Esophagus mucosa (tissue), 1 donor: Measurements from ENCODE around the gene NCAN. TPM values are rescaled to one million over a fixed set of nuclear protein-coding genes. Genes with fewer than 3 reads are reported as not detected.
"Not testable (repeated sequence)": the region's sequence is repeated elsewhere in the genome, so short reads cannot be mapped to it uniquely, and the experiment has no call there.

Experiments
- ATAC-seq: fragments of 200-7000 bp; cut with Tn5 transposase; one replicate; pipeline ENCODE4 v1.9.1; 2020
- total RNA-seq: library from RNA; stranded (reverse); gene quantifications from one replicate; pipeline ENCODE4 v1.2.4, GENCODE V29; 2023
- donor health status: DM: yes; HTN: yes; CAD: no.

NCAN gene
- total RNA-seq = not detected

DNA sequence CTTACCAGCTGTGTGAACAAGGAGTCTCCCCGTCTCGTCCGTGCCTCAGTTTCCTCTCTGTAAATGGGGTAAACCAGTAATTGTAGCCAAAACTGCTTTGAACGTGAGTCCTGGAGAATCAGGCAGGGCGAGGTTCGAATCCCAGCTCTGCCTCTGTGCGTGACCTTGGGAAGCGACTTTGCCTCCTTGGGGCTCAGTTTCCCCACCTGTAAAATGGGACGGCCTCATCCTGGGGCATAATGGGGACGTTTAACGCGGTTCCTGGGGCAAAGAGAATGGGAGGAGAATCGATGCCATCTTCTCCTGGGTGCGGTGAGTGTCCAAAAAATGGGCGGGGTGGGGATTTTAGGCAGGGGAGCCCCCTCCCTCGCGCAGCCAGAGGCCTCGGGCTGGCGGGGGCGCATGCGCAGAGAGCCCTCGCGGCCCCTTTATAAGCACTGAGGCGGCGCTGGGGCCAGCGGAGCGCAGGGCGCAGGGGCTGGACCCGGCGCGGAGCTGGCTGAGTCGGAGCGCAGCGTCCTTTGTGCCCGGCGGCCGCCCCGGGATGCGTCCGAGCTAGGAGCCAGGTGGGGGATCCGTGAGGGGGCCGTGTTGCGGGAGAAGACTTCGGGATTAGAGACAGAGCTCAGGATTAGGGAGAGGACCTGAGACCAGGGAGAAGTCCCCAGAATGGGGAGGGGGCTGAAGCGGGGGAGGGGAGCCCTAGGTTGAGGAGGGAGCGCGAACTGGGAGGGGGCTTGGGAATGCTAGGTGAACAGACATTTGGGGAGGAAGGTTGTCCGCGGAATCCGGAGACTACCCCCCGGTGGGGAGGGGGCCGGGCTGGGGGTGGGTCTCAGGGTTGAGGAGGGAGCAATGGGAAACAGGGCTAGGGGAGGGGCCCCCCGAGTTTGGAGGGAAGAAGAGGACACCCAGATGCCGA is at the start of gene NCAN:
NCAN (plus strand) TSS at position 460 of the 922 bp plus-strand sequence. CDS start 4,996 bp downstream, outside the sequence.
- ATAC-seq = no peak

DNA sequence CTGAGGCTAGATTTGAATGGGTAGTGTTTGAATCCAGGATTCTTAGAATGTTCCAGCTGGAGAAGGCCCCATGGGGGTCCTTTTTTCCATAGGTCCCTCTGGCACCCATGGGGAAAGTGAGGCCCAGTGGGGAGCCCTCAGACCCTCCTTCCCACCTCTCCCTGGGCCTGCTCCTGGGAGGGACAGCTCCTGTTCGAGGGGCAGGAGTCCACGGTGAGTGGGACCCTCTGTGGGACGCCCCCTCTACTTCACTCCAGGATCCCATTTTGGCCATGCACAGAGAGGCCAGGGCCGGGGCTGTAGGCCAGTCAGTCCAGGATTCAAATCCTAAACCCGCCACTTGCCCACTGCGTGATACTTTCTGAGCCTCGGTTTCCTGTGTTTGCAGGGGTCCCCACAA is 49.3 kb upstream of the NCAN start:
- no peak for ATAC-seq

DNA sequence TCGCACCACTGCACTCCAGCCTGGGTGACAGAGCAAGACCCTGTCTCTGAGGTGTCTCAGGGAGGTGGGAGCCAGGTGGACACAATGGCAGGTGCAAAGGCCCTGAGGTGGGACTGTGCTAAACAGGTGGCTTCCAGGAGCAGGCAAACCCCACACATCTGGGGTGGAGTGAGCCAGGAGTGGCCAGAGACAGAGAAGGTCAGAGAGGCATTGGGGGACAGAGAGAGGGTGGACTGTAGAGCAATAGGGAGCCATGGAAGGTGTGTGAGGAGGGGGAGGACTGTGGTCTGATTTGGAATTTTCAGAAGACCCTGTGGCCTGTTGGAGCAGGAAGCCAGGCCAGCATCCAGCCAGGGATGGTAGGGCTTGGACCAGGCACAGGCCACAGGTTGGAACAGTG is 46.4 kb upstream of the NCAN start:
- ATAC-seq = no peak

DNA sequence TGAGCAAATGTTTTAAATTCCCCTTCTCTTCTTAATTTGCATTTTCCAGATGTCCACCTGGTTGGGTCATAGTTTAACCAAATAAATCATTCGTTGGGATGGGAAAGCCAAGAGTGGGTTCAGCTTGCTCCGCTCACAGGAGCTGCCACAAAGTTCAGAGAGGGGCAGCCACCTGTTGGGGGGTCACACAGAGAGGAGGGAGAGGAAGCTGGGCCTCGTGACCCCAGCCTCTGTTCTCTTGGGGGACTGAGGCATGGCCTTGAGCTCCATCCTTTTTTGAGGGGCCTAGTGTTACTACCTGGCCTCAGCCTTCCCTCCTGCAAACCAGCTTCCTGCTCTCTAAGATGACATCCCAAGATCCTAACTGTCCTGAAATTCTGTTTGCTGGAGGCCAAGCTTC is 44.1 kb upstream of the NCAN start:
- no peak for ATAC-seq

DNA sequence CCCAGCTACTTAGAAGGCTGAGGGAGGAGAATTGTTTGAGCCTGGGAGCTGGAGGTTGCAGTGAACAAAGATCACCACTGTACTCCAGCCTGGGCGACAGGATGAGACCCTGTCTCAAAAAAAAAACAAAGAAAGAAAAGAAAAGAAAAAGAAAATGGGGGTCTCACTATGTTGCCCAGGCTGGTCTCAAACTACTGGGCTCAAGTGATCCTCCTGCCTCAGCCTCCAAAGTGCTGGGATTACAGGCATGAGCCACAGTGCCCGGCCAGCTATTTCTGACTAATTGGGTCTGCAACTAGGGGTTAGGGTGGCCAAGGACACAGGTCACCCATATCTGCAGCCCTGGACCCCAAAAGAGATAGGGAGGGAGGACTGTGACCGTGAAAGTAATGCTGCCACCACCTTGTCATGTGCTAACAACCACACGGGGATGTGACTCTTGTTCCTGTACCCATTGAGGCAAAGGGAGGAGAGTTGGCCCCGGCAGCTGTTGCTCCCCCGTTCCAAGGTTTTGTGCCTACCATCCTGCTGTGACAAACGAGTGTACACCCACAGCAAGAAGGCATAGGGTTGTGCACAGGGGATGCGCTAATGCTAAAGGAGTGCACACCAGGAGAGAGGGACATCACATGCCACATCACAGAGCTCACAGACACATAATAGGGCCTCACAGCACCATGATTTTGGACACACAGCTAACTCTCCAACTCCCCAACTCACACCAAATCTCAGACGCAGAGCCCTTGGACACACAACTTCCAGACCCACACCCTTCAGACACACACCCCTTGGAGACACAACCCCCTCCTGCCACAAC is 42.3 kb upstream of the NCAN start:
- no peak for ATAC-seq

DNA sequence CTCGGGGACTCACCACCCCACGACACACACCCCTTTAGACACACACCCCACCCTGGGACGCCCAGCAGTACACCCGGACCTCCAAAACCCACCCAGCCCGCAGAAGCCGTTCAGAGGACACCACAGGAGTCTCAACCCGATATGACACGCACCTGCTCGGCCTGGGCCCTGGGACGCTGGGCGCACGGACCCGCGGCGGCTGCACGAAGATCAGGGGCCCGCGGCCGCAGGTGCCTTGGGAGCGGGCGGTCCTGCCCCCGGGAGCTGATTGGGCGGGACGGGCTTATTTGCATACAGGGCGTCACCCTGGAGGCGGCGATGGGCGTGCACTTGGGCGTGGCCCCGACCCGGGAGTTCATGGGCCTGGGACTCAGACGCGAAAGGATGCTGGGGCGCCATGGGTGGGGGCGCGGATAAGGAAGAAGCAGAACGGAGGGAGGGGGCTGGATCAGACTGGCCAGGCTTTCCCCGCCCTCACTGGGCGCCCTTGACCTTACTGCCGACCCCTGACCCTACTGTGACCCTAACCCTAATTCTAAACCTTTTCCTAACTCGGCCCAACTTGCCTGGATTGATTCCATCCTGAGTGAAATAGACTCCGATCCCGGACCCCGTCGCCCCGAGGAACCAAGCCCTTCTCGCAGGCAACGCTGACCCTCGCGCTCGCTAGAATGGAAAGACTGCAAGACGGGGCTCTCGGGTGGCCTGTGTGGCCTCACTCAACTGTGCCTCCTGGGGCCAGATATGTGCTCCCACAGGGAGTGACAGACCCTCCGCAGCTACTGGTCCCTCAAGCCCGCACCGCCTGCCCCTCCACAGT is 41.5 kb upstream of the NCAN start, which contains the start of gene MEF2B:
MEF2B (minus strand) TSS at position 211 of the 820 bp plus-strand sequence. CDS start 19,528 bp downstream, outside the sequence.
- peak; percentile 92 for ATAC-seq

DNA sequence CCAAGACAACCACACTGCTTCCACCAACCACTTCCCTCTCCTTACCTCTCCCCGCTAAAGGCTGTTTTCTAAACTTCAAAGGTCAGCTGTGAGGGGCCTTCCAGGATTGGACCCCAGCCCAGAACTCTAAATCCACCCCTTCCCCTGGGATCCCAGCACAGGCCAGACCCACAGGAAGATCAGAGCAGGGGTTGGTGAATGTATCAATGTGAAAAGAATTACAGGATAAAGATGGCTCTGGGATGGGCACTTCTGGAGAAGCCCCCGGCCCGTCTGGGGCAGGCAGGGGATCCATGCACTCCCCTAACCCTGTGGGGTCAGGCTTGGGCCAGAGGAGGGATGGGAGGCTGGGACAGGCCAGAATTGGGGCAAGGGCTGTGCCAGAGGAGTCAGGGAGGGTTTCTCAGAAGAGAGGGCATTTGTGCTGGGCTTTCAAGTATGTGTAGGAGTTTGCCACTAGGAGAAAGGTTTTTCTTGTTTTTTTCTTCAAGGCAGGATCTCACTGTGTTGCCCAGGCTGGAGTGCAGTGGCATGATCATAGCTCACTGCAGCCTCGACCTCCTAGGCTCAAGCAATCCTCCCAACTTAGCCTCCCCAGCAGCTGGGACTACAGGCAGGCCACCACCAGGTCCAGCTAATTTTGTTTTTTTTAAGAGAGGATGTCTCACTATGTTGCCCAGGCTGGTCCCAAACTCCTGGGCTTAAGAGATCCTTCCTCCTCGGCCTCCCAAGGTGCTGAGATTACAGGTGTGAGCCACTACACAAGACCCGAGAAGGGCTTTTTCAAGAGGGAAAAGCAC is 40.7 kb upstream of the NCAN start:
- no peak for ATAC-seq

DNA sequence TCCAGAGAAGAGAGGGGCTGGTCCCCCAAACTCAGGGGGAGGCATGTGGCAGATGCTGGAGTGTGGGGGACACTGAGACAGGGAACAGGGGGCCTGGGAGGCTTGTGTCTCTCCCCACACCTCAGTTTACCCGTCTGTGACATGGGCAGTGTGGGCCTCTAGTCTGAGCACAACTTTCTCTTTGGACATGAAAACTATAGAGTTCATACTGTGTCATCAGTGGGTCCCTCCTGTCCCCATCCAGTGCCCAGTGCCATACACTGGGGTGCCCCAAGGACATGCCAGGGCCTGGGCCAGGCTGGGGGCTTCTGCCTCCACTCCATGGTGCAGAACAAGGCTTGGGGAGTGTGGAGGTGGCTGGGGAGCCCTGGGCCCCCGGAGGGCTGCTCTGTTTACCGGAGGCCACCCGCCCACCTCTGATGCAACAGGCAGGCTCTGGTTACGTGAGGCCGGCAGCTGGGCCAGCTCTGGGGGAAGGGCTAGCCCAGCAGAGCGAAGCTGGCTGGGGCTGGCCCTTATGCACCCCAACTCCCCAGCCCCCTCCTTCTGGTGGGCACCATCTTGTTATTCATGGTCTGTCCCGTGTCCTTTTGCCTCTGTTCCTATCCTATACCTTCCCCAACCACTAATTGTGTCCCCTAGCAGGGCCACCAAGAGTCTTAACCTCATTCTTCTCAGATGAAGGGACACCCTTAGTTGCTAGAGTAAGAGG is 39.8 kb upstream of the NCAN start:
- ATAC-seq = peak; percentile 5

DNA sequence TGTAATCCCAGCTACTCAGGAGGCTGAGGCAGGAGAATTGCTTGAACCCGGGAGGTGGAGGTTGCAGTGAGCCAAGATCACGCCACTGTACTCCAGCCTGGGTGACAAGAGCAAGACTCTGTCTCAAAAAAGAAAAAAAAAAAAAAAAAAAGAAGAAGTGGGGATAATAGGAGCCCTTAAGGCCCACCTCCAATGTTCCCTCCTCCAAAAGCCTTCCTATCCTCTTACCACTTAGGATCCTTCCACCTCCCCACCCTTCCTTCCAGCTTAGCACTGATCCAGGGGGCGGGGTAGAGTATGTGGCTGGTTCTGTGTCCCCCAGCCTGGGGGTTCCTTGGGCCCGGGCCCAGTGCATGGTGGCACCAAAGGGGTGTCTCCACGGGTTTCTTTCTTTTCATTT is 38.5 kb upstream of the NCAN start:
- not testable (repeated sequence) for ATAC-seq

DNA sequence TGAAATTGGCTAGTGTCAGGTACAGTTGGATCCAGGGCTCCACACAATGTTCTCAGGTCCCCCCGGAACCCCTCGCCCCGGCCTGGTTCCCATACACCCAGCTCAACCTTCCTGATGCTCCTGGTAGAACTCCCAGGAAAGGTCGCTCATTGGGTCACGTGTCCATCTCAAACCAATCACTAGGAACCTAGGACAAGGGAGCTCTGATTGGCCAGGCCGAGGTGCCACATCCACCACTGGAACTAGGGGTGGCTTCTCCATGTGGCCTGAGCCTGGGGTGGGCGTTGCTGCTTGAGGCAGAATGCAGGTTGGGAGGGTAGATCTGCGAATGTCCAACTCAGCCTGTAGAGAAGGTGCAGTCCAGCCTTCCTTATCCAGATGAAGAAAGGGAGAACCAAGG is 34.8 kb upstream of the NCAN start:
- no peak for ATAC-seq

DNA sequence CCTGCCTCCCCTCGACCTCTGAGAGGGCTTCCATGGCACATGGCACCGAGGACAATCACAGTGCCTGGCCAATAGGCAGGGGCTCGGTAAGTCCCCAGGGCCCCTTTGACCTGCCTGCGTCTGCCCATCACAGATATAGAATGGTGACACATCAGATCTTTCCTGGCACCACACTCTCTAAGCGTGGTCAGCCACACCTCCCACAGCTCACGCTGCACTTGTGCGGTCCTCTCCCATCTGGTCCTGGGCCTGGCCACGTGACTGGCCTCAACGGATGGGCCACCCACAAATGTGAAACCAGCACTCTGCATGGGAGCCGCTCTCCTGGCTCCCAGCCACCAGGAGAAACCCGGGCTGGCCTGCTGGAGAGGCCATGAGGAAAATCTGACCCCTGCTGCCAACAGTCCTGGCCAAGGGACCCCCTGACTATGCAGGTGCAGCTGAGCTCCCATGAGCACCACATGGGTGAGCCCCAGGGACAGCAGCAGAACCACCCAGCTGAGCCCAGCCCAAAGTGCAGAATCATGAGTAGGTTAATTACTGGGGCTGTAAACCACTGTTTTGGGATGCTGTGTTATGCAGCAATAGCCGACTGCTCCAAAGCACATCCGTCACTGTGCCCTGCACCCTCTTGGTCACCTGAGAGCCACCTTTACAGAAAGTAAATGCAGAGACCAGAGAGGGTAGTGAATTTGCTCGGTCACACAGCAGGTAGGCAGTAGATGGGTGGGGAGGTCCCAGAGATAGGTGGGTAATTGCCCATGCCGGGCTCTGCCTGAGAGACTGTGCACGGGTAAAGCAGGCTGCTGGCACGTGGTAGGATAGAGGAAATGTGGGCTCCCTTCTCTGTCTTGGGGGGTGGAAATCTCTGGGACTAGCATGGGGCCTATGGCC is 32.0 kb upstream of the NCAN start:
- ATAC-seq = no peak

DNA sequence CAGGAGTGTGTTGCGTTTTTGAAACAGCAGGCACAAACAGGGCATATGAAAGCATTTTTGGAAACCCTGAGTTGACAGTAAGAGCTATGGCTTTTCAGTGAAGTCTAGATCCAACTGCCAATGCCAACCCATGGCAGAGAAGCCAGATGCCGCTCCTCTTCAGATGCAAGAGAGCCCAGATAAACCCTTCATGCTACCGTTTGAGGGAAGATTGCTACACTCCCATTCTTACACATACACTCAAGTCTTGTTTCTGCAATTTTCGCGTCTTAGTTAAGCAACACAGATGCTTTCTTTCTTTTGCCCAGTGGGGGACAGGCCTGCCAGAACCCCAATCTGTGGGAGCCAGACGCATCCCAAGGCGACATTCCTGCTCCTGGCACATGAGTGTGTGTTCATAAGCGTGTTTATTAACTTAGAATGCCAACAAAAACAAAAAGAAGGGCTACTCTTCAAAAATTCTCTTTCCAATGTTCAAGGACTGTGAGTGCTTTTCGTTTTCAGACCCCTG is 30.2 kb upstream of the NCAN start:
- ATAC-seq = no peak

DNA sequence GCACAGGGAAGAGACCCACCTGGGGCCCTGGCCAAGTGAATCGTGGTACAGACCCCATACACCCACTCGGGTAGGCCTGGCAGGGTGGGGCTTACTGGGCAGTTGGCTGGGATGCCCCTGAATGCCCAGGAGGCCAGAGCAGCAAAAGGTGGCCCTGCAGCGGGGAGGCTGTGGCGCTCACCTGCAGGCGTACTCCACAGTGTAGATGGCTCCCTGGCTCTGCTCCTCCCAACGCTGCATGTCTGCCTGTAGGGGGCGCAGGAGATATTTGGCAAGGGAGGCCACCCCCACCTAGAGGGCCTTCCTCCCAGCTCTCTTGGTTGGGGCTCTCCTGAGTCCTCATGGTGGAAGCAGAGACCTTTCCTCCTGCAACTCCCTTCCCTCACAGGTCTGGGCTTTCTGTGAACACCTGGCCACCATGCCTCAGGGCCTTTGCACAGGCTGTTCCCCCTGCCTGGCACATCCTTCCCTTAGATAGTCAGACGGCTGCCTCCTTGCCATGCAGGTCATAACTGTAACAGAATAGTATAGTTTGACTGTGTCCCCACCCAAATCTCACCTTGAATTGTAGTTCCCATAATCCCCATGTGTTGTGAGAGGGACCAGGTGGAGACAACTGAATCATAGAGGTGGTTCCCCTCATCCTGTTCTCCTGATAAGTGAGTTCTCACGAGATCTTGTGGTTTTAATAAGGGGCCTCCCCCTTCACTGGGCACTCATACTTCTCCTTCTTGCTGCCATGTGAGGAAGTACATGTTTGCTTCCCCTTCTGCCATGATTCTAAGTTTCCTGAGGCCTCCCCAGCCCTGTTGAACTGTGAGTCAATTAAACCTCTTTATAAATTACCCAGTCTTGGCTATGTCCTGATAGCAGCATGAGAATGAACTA is 25.7 kb upstream of the NCAN start:
- peak; percentile 68 for ATAC-seq

DNA sequence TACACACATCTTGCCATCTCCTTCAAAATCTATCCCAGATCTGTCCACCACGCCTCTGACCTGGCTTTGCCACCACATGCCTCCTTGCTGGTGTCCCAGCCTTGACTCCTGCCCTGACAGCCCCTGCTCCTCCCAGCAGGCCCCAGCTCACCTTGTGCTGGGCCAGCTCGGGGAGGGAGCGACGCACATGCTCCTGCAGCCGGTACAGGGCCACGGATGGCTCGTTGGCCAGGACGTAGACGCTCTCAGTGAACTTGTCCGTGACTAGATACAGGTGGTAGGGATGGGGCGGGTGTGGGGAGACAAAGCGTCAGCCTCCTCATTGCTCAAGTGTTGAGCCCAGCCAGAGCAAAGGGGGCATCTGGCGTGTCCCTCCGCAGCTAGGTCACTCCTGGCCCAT is 25.0 kb upstream of the NCAN start:
- ATAC-seq = no peak

DNA sequence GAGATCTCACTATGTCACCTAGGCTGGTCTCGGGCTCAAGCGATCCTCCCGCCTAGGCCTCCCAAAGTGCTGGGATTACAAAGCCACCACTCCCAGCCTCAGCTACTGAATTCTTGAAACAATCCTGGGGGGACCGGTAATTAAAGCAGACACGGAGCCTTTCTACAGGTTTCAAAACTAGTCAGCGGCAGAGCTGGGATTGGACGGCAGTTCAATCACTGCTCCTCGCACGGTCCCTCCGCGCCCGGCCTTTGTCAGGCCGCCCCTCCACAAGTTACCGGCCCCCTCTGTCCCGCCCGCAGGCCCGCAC is 20.0 kb upstream of the NCAN start:
- no peak for ATAC-seq

DNA sequence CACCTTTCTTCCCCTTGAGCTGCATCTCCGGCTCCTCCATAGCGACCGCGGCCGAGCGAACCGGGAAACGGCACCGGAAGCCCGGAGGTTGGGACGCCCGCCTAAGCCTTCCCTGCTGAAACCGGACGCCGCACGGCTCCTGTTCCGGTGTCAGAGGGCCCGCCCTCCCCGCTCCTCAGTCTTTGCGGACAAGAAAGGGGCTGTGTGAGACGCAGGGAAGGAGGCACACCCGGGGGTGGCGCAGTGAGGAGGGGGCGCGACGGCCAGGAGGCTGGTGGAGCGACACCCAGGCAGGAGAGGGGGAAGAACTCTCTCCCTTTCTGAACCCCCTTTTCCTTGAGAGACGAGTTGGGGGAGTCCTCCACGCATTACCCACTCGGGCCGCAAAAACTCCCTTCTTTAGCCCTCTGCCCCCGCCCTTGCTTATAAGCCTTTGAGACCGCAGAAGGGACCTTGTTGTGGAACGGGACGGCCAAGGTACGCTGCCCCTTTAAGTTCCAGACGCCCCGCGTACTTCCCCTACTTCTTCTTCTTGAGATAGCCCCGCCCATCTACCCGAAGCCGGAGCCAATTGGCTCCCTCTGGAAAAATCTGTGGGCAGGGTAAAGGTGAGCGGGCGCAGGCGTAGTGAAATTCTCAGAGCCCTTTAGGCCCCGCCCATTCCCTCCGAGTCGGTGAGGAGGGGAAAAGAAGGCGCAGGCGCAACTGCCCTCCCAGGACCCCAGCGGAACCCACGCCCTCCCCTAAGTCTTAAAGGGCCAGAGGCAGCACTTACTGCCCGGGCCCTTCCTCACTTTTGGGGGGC is 19.5 kb upstream of the NCAN start, which contains the start of the genes BORCS8 and RFXANK:
BORCS8 (minus strand) TSS at position 75 of the 805 bp plus-strand sequence; CDS start at position 40, 35 bp downstream.
RFXANK (plus strand) TSS at position 181 of the 805 bp plus-strand sequence. CDS start 1,689 bp downstream, outside the sequence.
- ATAC-seq = peak; percentile 95

DNA sequence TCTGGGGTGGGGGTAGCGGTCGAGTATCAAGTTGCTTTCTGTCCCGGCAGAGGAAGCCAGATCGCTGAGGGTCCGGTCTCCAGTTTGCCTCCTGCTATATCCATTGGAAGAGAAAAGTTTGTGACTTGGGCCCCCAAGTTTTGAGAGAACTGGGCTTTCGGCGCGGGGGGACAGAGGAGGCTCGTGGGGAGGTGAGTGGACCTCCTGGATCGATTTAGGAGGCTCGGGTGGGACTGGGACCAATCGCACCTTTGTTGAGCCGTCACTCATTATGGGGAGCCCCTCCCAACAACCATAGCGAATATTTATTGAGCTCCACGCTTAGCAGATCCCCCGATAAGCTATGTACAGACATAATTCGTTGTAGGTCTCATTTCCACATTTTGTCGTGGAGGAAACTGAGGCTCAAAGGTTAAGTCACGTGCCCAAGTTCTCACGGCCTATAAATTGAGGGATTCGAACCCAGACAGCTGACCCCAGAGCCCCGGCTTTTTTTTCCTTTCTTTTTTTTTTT is 18.8 kb upstream of the NCAN start:
- ATAC-seq = no peak
